GM23248 (cell line): ENCODE data around the gene TMEM117.

Experiments used
- EZH2 ChIP-seq: fragments of 200-600 bp; sonication (generic); IDR thresholded peaks from 2 replicates; pipeline ENCODE4 v1.6.1; 2018; ENCODE audit warnings: antibody characterized with exemption, mild to moderate bottlenecking; ENCODE audit not compliant: insufficient read depth, poor library complexity, severe bottlenecking
- EZH2phosphoT487 ChIP-seq: fragments of 200-600 bp; sonication (generic); IDR thresholded peaks from 2 replicates; pipeline ENCODE4 v1.6.1; 2018; ENCODE audit warnings: antibody characterized with exemption, moderate library complexity, mild to moderate bottlenecking, low read depth; ENCODE audit not compliant: insufficient read depth

DNA sequence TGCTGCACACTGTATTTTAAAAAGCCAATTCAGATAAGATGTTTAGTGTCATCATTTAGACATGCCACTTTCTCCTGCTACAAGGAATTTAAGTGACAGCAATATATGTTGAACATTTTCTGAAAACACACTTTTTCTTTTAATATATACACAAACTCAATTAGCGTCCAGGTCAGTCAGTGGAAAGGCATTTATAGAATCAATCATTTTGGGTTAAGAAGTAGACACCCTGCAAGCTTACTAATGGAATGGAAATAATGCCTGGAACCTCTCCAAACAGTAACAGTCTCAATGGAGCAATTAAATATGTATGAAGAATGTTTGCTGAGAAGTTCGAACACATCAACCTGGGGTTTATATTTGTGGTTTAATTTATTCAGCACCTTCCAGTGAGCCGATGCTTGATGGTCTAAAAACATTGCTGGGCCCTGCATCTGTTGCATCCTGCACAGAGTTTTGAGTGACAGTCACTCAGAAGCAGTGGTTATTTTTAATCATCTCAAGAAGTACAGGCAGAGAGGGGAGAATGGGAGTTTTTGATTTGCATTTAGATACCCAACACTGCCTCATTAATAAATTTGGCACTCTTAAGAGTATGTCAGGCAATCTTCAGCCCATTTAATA, 410.7 kb downstream of the TMEM117 start:
- TF ChIP-seq EZH2phosphoT487 (no peak), EZH2 (no peak)
